Stimulated activated CD4-positive, alpha-beta T cell treated with anti-CD3 and anti-CD28 coated beads, Interleukin-2, amount 100 ng/mL, for 24 hours (primary cell): ENCODE data around the gene GIPC2.
A peak's percentile ranks its signal among the peaks of the same experiment; 100 is the strongest.
"Not testable (repeated sequence)": the region's sequence is repeated elsewhere in the genome, so short reads cannot be mapped to it uniquely, and the experiment has no call there.

Experiments used
- DNase-seq, 2 donors: peaks; one replicate each; pipeline ENCODE4 v3.0.0-alpha.2; 2020

GIPC2 gene, protein sequence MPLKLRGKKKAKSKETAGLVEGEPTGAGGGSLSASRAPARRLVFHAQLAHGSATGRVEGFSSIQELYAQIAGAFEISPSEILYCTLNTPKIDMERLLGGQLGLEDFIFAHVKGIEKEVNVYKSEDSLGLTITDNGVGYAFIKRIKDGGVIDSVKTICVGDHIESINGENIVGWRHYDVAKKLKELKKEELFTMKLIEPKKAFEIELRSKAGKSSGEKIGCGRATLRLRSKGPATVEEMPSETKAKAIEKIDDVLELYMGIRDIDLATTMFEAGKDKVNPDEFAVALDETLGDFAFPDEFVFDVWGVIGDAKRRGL

GRCh38 chr1:78045926-78046778 lies at the start of gene GIPC2:
Gene GIPC2 (plus strand): TSS chr1:78045966. CDS start chr1:78046095, 129 bp downstream.
- peak; percentile 37 to 61 for DNase-seq

DNA sequence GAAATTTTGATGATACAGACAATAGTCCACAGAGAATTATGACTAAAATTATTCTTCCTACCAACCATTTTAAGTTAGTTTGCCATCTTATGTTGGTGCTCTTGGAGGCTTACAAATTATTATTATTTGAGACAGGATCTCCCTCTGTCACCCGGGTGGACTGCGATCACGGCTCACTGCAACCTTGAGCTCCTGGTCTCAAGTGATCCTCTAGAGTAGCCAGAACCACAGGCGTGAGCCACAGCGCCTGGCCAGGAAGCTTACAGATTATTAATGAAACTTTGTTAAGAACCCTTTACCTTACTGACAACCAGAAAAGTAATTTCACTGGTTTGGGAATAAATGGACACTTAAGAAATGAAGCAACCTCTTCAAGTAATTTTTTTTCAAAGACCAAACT lies 49.0 kb upstream of the GIPC2 start:
- DNase-seq: no peak

GRCh38 chr1:78000536-78000935 lies 45.2 kb upstream of the GIPC2 start:
- not testable (repeated sequence) for DNase-seq

GRCh38 chr1:78003070-78003746 lies 42.6 kb upstream of the GIPC2 start:
- no peak for DNase-seq

- DNase-seq: peak; percentile 34 to 56
Observed at GRCh38 chr1:78003882-78004718, 41.7 kb upstream of the GIPC2 start.

DNA sequence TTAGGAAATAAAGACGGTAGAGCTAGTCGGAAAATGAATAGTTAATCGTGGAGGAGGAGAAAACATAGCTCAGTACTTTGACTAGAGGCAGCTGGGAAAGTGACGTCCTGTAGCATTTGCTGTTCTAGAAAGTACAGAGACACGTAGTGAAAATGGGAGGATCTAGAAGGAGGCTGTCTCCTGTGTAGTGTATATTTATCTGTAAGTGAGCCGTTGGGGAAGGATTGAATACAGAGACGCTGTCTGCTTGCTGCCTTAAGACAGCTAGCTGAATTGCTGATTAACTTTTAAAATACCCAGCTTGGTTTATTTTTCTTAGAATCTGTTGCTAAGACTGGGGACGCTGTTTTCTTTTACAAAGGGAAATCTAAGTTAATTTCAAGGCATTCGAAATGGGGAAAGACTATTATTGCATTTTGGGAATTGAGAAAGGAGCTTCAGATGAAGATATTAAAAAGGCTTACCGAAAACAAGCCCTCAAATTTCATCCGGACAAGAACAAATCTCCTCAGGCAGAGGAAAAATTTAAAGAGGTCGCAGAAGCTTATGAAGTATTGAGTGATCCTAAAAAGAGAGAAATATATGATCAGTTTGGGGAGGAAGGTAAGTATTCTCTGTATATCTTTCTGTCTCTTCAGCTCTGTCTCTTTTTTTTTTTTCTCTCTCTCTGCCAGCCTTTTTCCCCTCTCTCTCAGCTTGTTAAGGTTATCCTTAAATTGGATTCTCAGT lies 40.9 kb upstream of the GIPC2 start, which contains the start of gene DNAJB4:
DNAJB4 (plus strand) TSS at position 221 of the 729 bp plus-strand sequence; CDS start at position 393, 172 bp downstream.
- DNase-seq: peak; percentile 38 to 59

- DNase-seq: no peak
Observed at GRCh38 chr1:78005448-78005722, 40.4 kb upstream of the GIPC2 start.

GRCh38 chr1:78005755-78006154 lies 40.0 kb upstream of the GIPC2 start:
- DNase-seq: no peak

DNA sequence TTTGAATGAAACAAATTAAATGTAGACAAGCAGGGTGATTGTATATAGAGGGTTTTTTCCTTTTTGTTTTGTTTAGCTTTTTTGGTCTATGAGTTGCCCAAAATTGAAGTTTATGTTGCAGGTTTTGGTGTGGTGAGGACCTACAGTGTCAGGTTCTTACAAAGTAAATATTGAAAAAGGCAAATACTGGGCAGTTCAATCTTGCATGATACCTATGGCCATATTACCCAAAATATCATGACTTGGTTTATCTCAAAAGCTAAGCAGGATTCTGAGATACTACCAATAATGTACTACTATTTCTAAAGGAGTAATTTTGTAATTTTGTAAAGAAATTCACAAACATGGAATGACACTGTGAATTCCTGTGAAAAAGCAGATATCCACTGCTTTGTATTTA lies 39.2 kb upstream of the GIPC2 start:
- no peak for DNase-seq

GRCh38 chr1:78007677-78008341 lies 38.0 kb upstream of the GIPC2 start:
- no peak for DNase-seq

GRCh38 chr1:78009276-78009675 lies 36.5 kb upstream of the GIPC2 start:
- DNase-seq: no peak

DNA sequence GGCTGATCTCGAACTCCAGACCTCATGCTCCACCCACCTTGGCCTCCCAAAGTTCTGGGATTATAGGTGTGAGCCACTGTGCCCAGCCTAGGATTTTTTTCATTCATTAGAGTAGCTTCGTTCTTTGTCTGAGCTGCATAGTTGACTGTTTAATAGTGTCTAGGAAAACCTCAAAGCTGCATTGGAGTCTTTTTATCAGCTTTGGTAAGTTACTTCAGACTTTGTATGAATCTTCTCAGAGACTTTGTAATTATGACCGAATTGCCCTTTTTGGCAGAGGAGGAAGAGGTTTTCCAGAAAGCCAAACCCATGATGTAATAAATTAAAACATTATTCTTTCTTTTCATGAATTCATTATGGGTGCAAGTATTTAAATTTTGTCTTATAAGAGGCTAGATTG lies 35.9 kb upstream of the GIPC2 start:
- no peak for DNase-seq

DNA sequence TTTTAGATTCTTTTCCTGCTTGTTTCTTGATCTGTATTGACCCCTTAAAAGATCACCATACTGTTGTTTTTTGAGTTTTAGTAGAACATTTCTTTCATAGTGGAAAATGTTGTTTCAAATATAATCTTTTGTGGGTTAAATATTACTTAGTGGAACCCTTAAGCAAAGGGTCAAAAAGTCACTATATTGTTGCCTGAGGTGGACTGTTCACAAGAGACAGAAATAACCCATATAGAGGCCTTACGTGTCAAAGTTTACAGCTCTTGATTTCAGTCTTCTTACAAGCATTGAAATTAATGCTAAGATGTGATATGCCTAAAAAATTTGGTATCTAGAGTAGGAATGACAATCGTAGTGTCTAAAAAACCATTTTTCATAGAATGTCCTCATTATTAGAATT lies 34.7 kb upstream of the GIPC2 start:
- DNase-seq: no peak

- no peak for DNase-seq
Observed at GRCh38 chr1:78015148-78015547, 30.6 kb upstream of the GIPC2 start.

GRCh38 chr1:78019024-78019423 lies 26.7 kb upstream of the GIPC2 start:
- no peak for DNase-seq

- not testable (repeated sequence) for DNase-seq
Observed at GRCh38 chr1:78021134-78021533, 24.6 kb upstream of the GIPC2 start.

DNA sequence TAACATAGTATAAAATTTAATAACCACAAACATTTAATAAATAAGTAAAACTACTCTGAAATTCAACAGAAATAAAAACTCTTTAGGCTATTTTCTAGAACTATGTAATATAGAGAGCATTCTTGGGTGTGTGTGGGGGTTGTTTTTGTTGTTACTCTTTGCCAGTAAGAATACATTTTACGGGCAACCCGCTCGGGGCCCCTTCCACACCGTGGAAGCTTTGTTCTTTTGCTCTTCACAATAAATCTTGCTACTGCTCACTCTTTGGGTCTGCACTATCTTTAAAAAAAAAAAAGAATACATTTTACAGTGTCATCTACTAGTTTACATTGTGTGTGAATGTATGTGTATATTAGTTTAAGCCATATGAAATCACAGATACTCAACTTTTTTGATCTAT lies 16.0 kb upstream of the GIPC2 start:
- no peak for DNase-seq

DNA sequence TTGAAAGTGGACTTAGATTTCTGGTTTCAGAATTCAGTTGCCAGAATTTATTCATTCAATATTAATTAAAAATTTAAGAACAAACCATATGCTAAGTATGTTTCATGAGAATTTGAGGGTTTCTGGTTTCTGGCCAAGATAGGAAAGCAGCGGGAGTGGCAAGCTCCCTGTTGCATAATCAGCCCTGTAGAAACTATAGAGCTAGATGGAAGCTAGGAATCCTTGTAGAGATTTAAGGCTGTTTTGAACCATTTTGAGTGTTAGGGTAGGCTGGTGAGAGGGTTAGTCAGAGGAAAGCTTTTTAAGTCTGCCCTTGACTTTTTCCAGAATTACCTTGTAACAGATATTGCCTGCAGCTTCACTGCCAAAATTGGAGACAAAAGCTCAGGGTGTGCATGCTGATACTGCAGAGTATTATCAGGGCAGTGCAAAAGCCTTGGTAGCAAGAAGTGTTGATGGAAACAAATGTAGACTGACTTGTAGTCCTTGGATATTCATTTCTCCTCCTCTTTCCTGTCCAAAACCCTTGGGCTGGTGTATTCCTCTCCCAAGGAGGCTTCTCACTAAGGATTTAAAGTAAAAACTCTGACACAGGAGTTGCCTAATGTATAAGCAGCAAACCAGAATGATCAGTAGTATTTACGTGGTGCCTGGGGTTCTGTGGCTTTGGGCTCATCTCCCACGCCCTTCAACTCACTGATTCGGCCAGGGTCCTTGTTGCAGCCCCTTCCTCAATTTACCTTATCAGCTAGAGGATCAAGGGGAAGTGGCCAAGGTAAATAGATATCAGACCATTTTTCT lies 12.6 kb upstream of the GIPC2 start:
- DNase-seq: no peak

GRCh38 chr1:78033797-78034172 lies 12.0 kb upstream of the GIPC2 start:
- DNase-seq: no peak

GRCh38 chr1:78035121-78035520 lies 10.6 kb upstream of the GIPC2 start:
- no peak for DNase-seq

DNA sequence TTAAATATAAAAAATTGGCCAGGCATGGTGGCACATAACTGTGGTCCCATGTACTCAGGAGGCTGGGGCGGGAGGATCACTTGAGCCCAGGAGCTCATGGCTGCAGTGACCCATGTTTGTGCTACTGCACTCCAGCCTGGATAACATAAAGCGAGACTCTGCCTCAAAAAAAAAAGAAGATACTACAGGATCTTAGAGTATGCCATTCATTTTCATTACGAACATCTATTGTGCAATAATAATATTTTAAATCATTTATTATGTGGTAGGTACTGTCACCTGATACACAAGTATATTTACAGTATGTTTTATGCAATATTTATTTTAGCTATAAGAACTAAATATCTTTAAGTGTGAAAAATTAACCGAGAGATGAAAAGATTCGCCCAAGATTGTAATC lies 9.3 kb upstream of the GIPC2 start:
- DNase-seq: no peak
